Panc1 (cell line): ENCODE measurements around the gene FBRS. TPM values are rescaled to one million over a fixed set of nuclear protein-coding genes. Genes with fewer than 3 reads are reported as not detected.

Experiments
- ATAC-seq: fragments of 200-7000 bp; cut with Tn5 transposase; 2 replicates; pipeline ENCODE4 v1.9.1; 2020; ENCODE audit warnings: mild to moderate bottlenecking, moderate library complexity
- BruUV-seq: library from RNA; stranded (reverse); fragments of 400-500 nt; replicated peaks from 2 replicates; lab custom pipeline; 2021; lab: Mats Ljungman, UMichigan
- CTCF ChIA-PET: fragments of 300-600 bp; sonication (Branson Sonifier 250); formaldehyde crosslinking; loops from one replicate; lab custom pipeline; 2022; ENCODE audit warnings: antibody characterized with exemption; lab: Charles Lee
- POLR2A ChIA-PET: fragments of 300-600 bp; sonication (Branson Sonifier 250); formaldehyde crosslinking; loops from one replicate; lab custom pipeline; 2022; ENCODE audit warnings: antibody characterized with exemption; lab: Charles Lee
- DNase-seq: peaks from one replicate; pipeline ENCODE4 v3.0.0-alpha.2; 2010; ENCODE audit warnings: low read depth, low spot score
- H3K27ac ChIP-seq: 2 replicates; pipeline ENCODE4 v1.5.1; 2011; ENCODE audit warnings: mild to moderate bottlenecking, low read length, inconsistent platforms
- H3K27me3 ChIP-seq: fragments of 200-500 bp; sonication (Bioruptor generic); 2 replicates; pipeline ENCODE4 v1.6.0; 2014; ENCODE audit warnings: low read length, inconsistent platforms; ENCODE audit not compliant: control insufficient read depth, insufficient read depth
- H3K36me3 ChIP-seq: fragments of 200-500 bp; sonication (Bioruptor generic); 2 replicates; pipeline ENCODE4 v1.5.1; 2014; ENCODE audit warnings: inconsistent platforms, mild to moderate bottlenecking, low read length, moderate library complexity; ENCODE audit not compliant: control insufficient read depth, insufficient read depth
- H3K4me1 ChIP-seq: 2 replicates; pipeline ENCODE4 v1.5.1; 2011; ENCODE audit warnings: inconsistent platforms, mild to moderate bottlenecking, low read length, moderate library complexity; ENCODE audit not compliant: control insufficient read depth, insufficient read depth
- H3K4me3 ChIP-seq, 2 experiments: 2 replicates each; pipeline ENCODE4 v1.5.1; 2011 to 2012; ENCODE audit warnings: low read depth in 2 of 2, low read length in 2 of 2, mild to moderate bottlenecking in 2 of 2, inconsistent platforms in 1 of 2, moderate library complexity in 1 of 2
- H3K9me3 ChIP-seq: fragments of 200-500 bp; sonication (Bioruptor generic); 2 replicates; pipeline ENCODE4 v1.5.1; 2014; ENCODE audit warnings: low read depth, mild to moderate bottlenecking, inconsistent platforms, low read length, moderate library complexity; ENCODE audit not compliant: control insufficient read depth, insufficient read depth
- CTCF ChIP-seq: fragments of 450-650 bp; IDR thresholded peaks from 2 replicates; pipeline ENCODE4 v1.5.1; 2017; ENCODE audit warnings: mild to moderate bottlenecking
- POLR2AphosphoS5 ChIP-seq: IDR thresholded peaks from 2 replicates; pipeline ENCODE4 v1.6.1; 2012; ENCODE audit warnings: mild to moderate bottlenecking, low read depth, low read length, moderate library complexity
- REST ChIP-seq, 2 experiments: IDR thresholded peaks; 2 replicates each; pipeline ENCODE4 v1.6.1; 2011 to 2012; ENCODE audit warnings: low read depth in 2 of 2, control low read depth in 1 of 2, low read length in 1 of 2, mild to moderate bottlenecking in 1 of 2, moderate library complexity in 1 of 2; ENCODE audit not compliant: insufficient read depth in 1 of 2
- SIN3A ChIP-seq: IDR thresholded peaks from 2 replicates; pipeline ENCODE4 v1.6.1; 2012; ENCODE audit warnings: low read depth, mild to moderate bottlenecking, low read length, moderate library complexity, borderline replicate concordance; ENCODE audit not compliant: insufficient read depth
- TCF7L2 ChIP-seq: IDR thresholded peaks from 2 replicates; pipeline ENCODE4 v1.6.1; 2011; ENCODE audit warnings: mild to moderate bottlenecking, low read depth, low read length, inconsistent platforms
- in situ Hi-C: cut with HindIII; loops from 2 replicates; pipeline ENCODE4 v1.10.0; 2016; ENCODE audit warnings: low sequenced_read_pairs, low pct_unique_long_range_greater_than_20kb
- intact Hi-C: fragments of 100-400 bp; cut with micrococcal nuclease; formaldehyde crosslinking; loops from one replicate; pipeline ENCODE4 v1.10.0; 2022; ENCODE audit not compliant: unreplicated experiment
- total RNA-seq: library from RNA; stranded (reverse); gene quantifications from one replicate; pipeline ENCODE4 v1.2.1, GENCODE V29; 2021; ENCODE audit not compliant: unreplicated experiment

FBRS gene
- total RNA-seq, 1 experiment from 2014 or later, result 103 TPM

GRCh38 chr16:30654856-30655255 lies 3.4 kb upstream of the FBRS start:
- TF ChIP-seq TCF7L2 (no peak), REST (IDR thresholded peaks at IDR 0.05; ENCODE audit: insufficient read depth in 1 of 2, low read depth in 2 of 2, low read length in 1 of 2) (no peak), CTCF (no peak), POLR2AphosphoS5 (no peak), SIN3A (no peak)
- no TSS peak for BruUV-seq
- ATAC-seq (no peak), DNase-seq (no peak)
- peaks cover 6% of the 10 kb centered on the region; the same call in 1 of the 2 replicates for H3K36me3 ChIP-seq
- H3K27me3 ChIP-seq, result no peaks in the 10 kb centered on the region
- intact Hi-C loops (no loop called here), in situ Hi-C loops (no loop called here)
- ChIA-PET POLR2A (no interaction called here), CTCF (interaction anchor here (0.6 kb wide), 1 partner anchor 225 kb away, joined by 4 read pairs; the partner anchor contains the start of gene DCTPP1)
- peaks cover 15% of the 10 kb centered on the region for H3K4me1 ChIP-seq
- H3K9me3 ChIP-seq, result no peaks in the 10 kb centered on the region
- no peak overlapping the region for H3K4me3 ChIP-seq
- no peak overlapping the region for H3K27ac ChIP-seq

- in situ Hi-C loops, result no loop called here
- ATAC-seq (no peak), DNase-seq (no peak)
- POLR2A ChIA-PET, result no interaction called here
- no peaks in the 10 kb centered on the region for H3K27me3 ChIP-seq
- CTCF ChIA-PET, result no interaction called here
- no peak overlapping the region for H3K27ac ChIP-seq
- intact Hi-C loops, result no loop called here
- TF ChIP-seq REST (IDR thresholded peaks at IDR 0.05; ENCODE audit: insufficient read depth in 1 of 2, low read depth in 2 of 2, low read length in 1 of 2), result no peak
- no peak for TF ChIP-seq CTCF
- no peak for TF ChIP-seq TCF7L2
- TF ChIP-seq POLR2AphosphoS5, result no peak
- no peak for TF ChIP-seq SIN3A
- TSS peak; percentile 60 for BruUV-seq
- H3K9me3 ChIP-seq, result no peaks in the 10 kb centered on the region
- H3K4me3 ChIP-seq, result no peak overlapping the region
- peaks cover 19% of the 10 kb centered on the region for H3K4me1 ChIP-seq
- H3K36me3 ChIP-seq, result peaks cover 12% of the 10 kb centered on the region; the same call in 1 of the 2 replicates
Observed at GRCh38 chr16:30655815-30656347, 2.4 kb upstream of the FBRS start.
